Measurements from ENCODE around the gene NOP53. TPM values are rescaled to one million over a fixed set of nuclear protein-coding genes. Genes with fewer than 3 reads are reported as not detected.
"Not testable (repeated sequence)": the region's sequence is repeated elsewhere in the genome, so short reads cannot be mapped to it uniquely, and the experiment has no call there.

The NOP53 gene
- total RNA-seq, 1 experiment from 2014 or later, result 48.9 TPM

DNA sequence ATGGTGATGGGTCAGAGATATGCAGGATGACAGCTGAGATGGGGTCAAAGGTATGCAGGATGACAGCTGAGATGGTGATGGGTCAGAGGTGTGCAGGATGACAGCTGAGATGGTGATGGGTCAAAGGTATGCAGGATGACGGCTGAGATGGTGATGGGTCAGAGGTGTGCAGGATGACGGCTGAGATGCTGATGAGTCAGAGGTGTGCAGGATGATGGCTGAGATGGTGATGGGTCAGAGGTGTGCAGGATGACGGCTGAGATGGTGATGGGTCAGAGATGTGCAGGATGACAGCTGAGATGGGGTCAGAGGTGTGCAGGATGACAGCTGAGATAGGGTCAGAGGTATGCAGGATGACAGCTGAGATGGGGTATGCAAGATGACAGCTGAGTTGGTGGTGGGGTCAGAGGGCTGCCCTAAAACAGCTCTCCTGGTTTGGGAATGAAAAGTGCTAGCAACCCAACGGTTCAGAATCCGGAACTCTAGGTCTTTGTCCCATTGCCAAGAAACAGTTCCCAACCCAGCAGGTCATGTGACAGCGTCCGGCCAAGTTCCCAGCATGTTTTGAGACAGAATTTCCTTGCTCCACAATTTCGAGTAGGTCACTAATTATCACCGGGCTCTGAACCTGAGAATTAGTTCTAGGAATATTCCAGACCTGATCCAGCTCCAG, 36.4 kb downstream of the NOP53 start:
- Histone ChIP-seq H3K4me1 (replicated peaks) (peaks cover 14% of the 10 kb centered on the region), H3K27ac (no peak overlapping the region), H3K27me3 (replicated peaks) (no peaks in the 10 kb centered on the region), H3K36me3 (peaks cover 62% of the 10 kb centered on the region), H3K9me3 (replicated peaks) (no peaks in the 10 kb centered on the region), H3K4me3 (no peak overlapping the region)
- DNase-seq (ENCODE audit: low read depth in 1 of 2, low spot score in 2 of 2), result no peak

DNA sequence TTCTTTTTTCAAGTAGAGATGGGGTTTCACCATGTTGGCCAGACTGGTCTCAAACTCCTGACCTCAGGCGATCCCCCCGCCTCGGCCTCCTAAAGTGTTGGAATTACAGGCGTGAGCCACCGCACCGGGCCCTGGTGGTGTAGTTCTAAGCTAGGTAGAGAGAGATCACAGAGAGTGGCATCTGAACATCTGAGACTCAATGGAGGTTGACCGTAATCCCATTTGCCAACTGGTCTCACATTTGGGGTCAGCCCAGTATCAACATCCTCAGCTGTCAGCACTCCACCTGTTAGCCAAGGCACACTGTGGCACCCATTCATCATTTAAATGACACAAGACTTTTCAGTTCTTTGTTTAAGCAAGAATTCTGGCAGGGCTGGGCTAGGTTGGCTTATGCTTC, 41.2 kb downstream of the NOP53 start:
- no peak overlapping the region for H3K27ac ChIP-seq
- H3K9me3 ChIP-seq (replicated peaks), result no peaks in the 10 kb centered on the region
- H3K36me3 ChIP-seq, result peaks cover 46% of the 10 kb centered on the region
- H3K4me3 ChIP-seq, result no peak overlapping the region
- H3K4me1 ChIP-seq (replicated peaks), result no peaks in the 10 kb centered on the region
- no peak for DNase-seq (ENCODE audit: low read depth in 1 of 2, low spot score in 2 of 2)
- H3K27me3 ChIP-seq (replicated peaks), result no peaks in the 10 kb centered on the region

DNA sequence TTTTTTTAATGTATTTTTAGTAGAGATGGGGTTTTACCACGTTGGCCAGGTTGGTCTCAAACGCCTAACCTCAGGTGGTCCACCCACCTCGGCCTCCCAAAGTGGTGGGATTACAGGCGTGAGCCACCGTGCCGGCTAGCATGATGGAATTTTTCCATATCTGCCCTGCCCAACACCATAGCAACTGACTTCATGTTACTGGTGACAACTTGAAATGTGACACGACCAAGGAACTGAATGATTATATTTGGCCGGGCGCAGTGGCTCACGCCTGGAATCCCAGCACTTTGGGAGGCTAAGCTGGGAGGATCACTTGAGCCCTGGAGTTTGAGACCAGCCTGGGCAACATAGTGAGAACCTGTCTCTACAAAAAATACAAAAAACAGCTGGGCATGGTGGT, 42.0 kb downstream of the NOP53 start:
- H3K4me1 ChIP-seq (replicated peaks); H3K27ac ChIP-seq; DNase-seq (ENCODE audit: low read depth in 1 of 2, low spot score in 2 of 2); H3K4me3 ChIP-seq; H3K27me3 ChIP-seq (replicated peaks); H3K9me3 ChIP-seq (replicated peaks): not testable (repeated sequence)
- H3K36me3 ChIP-seq, result peaks cover 42% of the 10 kb centered on the region

DNA sequence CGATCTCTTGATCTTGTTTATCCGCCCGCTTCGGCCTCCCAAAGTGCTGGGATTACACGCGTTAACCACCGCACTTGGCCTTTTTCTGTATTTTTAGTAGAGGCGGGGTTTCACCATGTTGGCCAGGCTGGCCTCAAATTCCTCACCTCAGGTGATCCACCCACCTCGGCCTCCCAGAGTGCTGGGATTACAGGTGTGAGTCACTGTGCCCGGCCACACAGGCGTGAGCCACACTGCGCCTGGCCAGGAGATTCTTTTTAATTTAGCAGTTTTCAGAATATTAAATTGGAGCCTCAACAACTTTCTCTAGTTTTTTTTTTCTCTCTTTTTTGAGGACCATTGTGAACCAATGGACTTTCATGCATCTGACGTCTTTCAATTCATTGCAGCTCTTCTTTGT, 44.5 kb downstream of the NOP53 start:
- not testable (repeated sequence) for H3K27me3 ChIP-seq (replicated peaks); H3K4me3 ChIP-seq; H3K9me3 ChIP-seq (replicated peaks); H3K4me1 ChIP-seq (replicated peaks); H3K27ac ChIP-seq; DNase-seq (ENCODE audit: low read depth in 1 of 2, low spot score in 2 of 2)
- H3K36me3 ChIP-seq, result peaks cover 21% of the 10 kb centered on the region

DNA sequence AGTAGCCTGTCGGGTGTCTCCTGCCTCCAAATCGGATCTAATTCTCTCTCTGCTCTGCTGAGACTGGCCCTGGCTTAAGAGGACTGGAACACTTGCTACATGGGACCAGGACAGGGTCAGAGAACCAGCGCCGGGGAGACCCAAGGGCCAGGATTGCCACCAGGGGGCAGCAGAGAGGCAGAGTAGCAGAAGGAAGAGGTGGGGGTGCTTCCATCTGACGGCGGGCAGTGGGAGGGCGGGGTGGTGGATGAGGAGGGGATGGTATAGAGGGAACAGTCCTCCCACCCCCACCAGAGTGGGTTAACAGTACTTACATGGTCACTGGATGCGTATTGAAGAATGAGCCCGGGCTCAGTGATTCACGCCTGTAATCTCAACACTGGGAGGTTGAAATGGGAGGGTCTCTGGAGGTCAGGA, 45.1 kb downstream of the NOP53 start:
- peaks cover 16% of the 10 kb centered on the region for H3K36me3 ChIP-seq
- no peaks in the 10 kb centered on the region for H3K9me3 ChIP-seq (replicated peaks)
- peak; percentile 15 to 81 for DNase-seq (ENCODE audit: low read depth in 1 of 2, low spot score in 2 of 2)
- H3K27ac ChIP-seq, result no peak overlapping the region
- H3K4me1 ChIP-seq (replicated peaks), result no peaks in the 10 kb centered on the region
- H3K27me3 ChIP-seq (replicated peaks), result no peaks in the 10 kb centered on the region
- H3K4me3 ChIP-seq, result no peak overlapping the region

DNA sequence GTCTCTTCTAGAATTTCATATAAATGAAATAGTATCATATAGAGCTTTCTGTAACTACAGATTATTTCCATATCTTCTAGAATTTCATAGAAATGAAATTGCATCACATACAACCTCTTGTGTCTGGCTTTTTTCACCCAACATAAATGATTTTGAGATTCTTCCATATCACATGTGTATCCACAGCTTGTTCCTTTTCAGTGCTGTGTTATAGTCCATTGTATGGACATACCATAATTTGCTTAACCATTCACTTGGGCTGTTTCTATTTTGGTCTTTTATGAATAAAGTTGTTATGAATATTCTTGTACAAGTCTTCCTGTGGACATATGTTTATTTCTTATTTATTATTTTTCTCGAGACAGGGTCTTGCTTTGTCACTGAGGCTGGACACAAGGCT, 47.3 kb downstream of the NOP53 start:
- Histone ChIP-seq H3K27me3 (replicated peaks) (no peaks in the 10 kb centered on the region), H3K4me3 (no peak overlapping the region), H3K4me1 (replicated peaks) (no peaks in the 10 kb centered on the region), H3K36me3 (peaks cover 5% of the 10 kb centered on the region; the same call in 1 of the 2 replicates), H3K27ac (no peak overlapping the region), H3K9me3 (replicated peaks) (no peaks in the 10 kb centered on the region)
- DNase-seq (ENCODE audit: low read depth in 1 of 2, low spot score in 2 of 2), result no peak

GRCh38 chr19:47794526-47794925, 49.2 kb downstream of the NOP53 start:
- no peaks in the 10 kb centered on the region for H3K36me3 ChIP-seq
- no peak overlapping the region for H3K4me3 ChIP-seq
- no peak overlapping the region for H3K27ac ChIP-seq
- no peaks in the 10 kb centered on the region for H3K4me1 ChIP-seq (replicated peaks)
- H3K27me3 ChIP-seq (replicated peaks), result 0 out of 2 replicates have a peak, but pooled peaks cover 2% of the 10 kb centered on the region
- no peaks in the 10 kb centered on the region for H3K9me3 ChIP-seq (replicated peaks)
- DNase-seq (ENCODE audit: low read depth in 1 of 2, low spot score in 2 of 2), result no peak

DNA sequence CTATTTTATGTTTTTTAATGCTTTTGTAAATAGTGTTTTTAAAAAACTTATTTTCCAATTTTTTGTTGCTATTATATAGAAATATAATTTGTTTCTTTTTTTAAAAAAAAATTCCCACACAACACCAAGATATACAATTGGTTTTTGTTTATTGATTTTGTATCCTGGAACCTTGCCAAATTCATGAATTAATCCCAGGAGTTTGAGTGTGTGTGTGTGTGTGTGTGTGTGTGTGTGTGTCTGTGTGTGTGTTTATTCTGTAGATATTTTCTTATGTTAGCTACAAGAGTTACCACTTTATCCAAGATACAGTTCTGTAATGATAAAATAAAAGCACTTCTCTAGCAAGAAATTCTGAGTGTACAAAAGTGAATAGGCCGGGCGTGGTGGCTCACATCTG, 51.4 kb downstream of the NOP53 start:
- 0 out of 2 replicates have a peak, but pooled peaks cover 2% of the 10 kb centered on the region for H3K27me3 ChIP-seq (replicated peaks)
- H3K4me3 ChIP-seq, result no peak overlapping the region
- no peaks in the 10 kb centered on the region; the same call in 1 of the 2 replicates for H3K9me3 ChIP-seq (replicated peaks)
- no peaks in the 10 kb centered on the region for H3K36me3 ChIP-seq
- no peak overlapping the region for H3K27ac ChIP-seq
- H3K4me1 ChIP-seq (replicated peaks), result no peaks in the 10 kb centered on the region
- DNase-seq (ENCODE audit: low read depth in 1 of 2, low spot score in 2 of 2), result no peak

DNA sequence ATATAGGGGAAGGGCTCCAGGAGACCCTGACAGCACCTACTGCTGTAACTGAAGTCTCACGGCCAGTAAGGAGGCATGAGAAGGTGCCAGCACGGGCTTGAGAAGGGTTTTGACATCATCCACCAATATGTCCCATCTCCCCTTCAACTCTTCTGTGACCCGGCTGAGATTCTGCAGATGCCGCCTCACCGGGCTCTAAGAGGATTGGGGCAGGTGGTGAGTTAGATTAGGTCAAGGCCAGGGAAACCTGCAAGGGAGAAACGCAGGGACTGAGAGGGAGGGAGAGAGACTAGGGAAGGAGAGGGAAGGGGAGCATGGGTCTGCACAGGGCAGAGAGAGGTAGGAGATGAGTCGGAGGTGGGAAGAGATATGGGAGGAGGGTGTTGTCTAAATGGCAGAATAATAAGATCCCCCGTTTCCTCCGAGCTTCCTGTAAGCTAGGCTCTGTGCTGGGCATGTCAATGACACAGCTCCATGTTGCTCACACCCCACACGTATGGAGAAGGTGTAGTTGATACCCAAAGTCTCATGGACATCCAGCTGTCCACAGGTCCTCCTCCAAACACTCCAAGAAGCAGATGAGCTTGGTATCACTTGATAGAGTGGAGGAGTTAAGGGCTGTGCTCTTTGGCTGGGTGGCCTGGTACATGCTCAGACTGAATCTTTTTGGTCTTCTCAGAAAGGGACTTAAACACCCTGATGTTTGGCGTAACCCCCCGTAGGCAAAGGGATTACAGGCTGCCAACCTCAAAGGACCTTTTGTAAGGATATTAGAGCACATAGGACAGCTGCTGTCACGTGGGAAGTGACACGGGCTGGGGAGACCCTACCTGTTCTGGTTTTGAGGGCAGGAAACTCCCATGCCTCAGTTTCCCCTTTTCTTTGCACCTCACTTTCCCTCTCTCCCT, 52.9 kb downstream of the NOP53 start:
- Histone ChIP-seq H3K9me3 (replicated peaks) (no peaks in the 10 kb centered on the region; the same call in 1 of the 2 replicates), H3K4me3 (no peak overlapping the region), H3K4me1 (replicated peaks) (no peaks in the 10 kb centered on the region), H3K36me3 (no peaks in the 10 kb centered on the region), H3K27ac (no peak overlapping the region), H3K27me3 (replicated peaks) (0 out of 2 replicates have a peak, but pooled peaks cover 2% of the 10 kb centered on the region)
- DNase-seq (ENCODE audit: low read depth in 1 of 2, low spot score in 2 of 2), result no peak

DNA sequence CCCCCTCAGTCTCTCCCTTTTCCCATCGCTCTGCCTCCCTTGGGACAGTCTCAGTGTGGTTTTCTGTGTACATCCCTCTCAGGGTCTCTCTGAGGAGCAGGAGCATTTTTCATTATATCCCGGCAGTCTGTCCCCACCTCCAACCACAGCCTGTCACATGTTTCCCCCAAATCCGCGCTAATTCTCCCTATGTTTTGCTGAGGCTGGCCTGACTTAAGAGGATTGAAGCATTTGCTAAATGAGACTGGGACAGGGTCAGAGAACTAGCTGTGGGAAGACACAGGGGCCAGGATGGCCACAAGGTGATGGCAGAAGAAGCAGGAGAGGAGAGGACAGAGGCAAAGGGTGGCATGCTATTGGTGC, 53.5 kb downstream of the NOP53 start:
- no peak for DNase-seq (ENCODE audit: low read depth in 1 of 2, low spot score in 2 of 2)
- no peaks in the 10 kb centered on the region for H3K36me3 ChIP-seq
- H3K27me3 ChIP-seq (replicated peaks), result 0 out of 2 replicates have a peak, but pooled peaks cover 2% of the 10 kb centered on the region
- H3K4me1 ChIP-seq (replicated peaks), result no peaks in the 10 kb centered on the region
- no peak overlapping the region for H3K27ac ChIP-seq
- no peaks in the 10 kb centered on the region; the same call in 1 of the 2 replicates for H3K9me3 ChIP-seq (replicated peaks)
- no peak overlapping the region for H3K4me3 ChIP-seq

GRCh38 chr19:47801270-47801669, 55.9 kb downstream of the NOP53 start:
- Histone ChIP-seq H3K27ac (no peak overlapping the region), H3K9me3 (replicated peaks) (no peaks in the 10 kb centered on the region; the same call in 1 of the 2 replicates), H3K36me3 (no peaks in the 10 kb centered on the region), H3K4me1 (replicated peaks) (no peaks in the 10 kb centered on the region), H3K4me3 (no peak overlapping the region), H3K27me3 (replicated peaks) (0 out of 2 replicates have a peak, but pooled peaks cover 2% of the 10 kb centered on the region)
- DNase-seq (ENCODE audit: low read depth in 1 of 2, low spot score in 2 of 2), result no peak

DNA sequence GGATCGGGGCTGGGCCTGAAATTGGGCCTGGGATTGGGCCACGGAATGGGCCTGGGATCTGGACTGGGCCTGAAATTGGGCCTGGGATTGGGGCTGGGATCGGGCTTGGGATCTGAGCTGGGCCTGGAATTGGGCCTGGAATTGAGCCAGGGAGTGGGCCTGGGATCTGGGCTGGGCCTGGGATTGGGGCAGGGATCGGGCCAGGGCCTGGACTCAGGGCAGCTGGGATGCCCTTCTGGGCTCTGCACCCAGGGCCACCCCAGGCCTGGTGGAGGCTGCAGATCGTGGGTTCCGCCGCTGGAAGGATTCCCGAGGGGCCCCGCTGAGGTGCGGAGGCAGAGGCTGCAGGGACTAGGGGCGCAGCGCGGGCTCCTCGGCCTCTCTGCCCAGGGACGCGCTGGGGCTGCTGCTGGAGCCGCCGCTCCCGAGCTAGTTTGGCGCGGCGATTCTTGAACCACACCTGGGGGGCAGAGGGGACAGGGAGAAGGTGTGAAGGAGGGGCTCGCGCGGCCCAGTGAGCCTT, 57.2 kb downstream of the NOP53 start:
- Histone ChIP-seq H3K4me1 (replicated peaks) (no peaks in the 10 kb centered on the region), H3K27me3 (replicated peaks) (0 out of 2 replicates have a peak, but pooled peaks cover 5% of the 10 kb centered on the region), H3K36me3 (no peaks in the 10 kb centered on the region), H3K9me3 (replicated peaks) (no peaks in the 10 kb centered on the region; the same call in 1 of the 2 replicates), H3K4me3 (no peak overlapping the region), H3K27ac (no peak overlapping the region)
- DNase-seq (ENCODE audit: low read depth in 1 of 2, low spot score in 2 of 2), result no peak

DNA sequence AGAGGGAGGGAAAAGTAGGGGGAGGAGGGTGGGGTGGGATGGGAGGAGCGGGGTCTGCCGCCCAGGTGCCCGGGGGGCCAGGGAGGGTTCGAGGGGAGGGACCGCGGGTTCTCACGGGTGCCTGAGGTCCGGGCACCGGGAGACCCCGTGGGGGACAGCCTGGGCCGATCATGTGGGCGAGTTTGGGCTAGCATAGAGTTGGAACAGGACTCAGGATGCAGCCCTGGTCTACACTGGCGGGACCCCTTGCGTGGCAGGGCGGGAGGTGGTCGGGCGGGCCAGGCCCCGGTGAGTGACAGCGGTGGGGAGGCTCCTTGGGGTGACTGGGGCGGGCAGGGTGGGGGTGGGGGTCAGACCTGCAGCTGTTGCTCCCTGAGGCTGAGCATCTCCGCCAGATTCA, 57.8 kb downstream of the NOP53 start:
- not testable (repeated sequence) for H3K4me3 ChIP-seq; DNase-seq (ENCODE audit: low read depth in 1 of 2, low spot score in 2 of 2); H3K27ac ChIP-seq; H3K9me3 ChIP-seq (replicated peaks); H3K36me3 ChIP-seq; H3K27me3 ChIP-seq (replicated peaks); H3K4me1 ChIP-seq (replicated peaks)

DNA sequence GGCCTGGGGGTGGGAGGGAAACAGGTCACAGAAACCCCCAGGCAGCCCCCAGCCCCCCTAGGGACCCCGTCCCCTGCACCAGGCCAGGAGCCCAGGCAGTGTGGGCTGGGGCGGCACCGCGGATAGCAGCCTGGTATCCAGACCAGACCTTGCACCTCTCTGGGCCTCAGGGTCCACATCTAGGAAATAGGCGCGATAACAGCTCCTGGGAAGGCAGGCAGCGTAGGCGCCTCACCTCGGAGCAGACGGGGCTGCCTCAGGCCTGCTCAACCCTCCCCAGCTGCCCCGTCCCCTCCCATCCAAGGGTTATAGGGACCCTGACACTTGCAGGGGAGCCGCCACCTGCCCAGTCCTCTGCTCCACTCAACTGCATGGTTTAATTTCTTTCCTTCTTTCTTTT, 58.3 kb downstream of the NOP53 start:
- H3K36me3 ChIP-seq; H3K4me3 ChIP-seq; H3K9me3 ChIP-seq (replicated peaks); H3K27me3 ChIP-seq (replicated peaks); H3K4me1 ChIP-seq (replicated peaks); DNase-seq (ENCODE audit: low read depth in 1 of 2, low spot score in 2 of 2); H3K27ac ChIP-seq: not testable (repeated sequence)
